A204.1 (cell line): Measurements from ENCODE around the gene SLC51B.
"Not testable (repeated sequence)": the region's sequence is repeated elsewhere in the genome, so short reads cannot be mapped to it uniquely, and the experiment has no call there.

Source experiments
- FAIRE-seq: peaks from 2 replicates; lab custom pipeline; 2012; peaks lifted over from hg19 to GRCh38; lab: Jason Lieb, UNC

Gene SLC51B

DNA sequence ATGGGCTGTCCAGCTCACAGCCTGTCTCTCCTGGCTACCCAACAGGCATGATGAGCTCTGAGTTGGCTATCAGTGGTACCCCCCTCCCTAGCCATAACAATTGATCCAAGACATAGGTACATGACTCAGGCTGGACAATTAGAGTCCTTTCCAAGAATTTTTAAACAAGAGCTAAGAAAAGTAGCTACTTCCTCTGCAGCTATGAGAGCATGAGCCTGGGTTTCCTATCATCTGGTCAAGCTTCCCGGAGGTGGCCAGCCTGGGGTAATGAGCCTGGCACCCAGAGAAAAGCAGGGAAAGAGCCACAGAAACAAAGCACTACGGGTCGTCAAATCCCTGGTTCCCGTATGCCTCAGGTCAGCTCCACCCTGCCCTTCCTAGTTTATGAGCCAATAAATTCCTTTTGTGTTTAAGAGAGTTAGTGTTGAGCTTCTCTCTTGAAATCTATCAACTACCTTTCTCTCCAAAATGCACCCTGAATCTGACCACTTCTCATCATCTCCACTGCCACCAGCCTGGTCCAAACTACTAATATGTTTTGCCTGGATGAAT, 2.3 kb upstream of the SLC51B start:
- no peak for FAIRE-seq

DNA sequence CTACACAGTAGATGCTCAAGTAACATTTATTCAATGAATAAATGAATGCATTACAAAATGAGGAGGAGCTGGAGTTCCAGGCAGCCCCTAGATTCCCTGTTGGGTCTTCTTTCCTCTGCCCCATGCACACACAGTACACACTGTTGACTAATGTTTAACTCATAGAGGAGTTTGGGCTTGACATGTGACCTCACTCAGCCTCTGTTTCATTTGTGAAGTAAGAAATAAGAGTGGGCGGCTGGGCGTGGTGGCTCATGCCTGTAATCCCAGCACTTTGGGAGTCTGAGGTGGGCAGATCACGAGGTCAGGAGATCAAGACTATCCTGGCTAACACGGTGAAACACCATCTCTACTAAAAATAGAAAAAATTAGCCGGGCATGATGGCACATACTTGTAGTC, 969 bp upstream of the SLC51B start:
- not testable (repeated sequence) for FAIRE-seq

- FAIRE-seq, result no peak
These were observed 3.1 kb downstream of the SLC51B start for GRCh38 chr15:65048241-65048640.

DNA sequence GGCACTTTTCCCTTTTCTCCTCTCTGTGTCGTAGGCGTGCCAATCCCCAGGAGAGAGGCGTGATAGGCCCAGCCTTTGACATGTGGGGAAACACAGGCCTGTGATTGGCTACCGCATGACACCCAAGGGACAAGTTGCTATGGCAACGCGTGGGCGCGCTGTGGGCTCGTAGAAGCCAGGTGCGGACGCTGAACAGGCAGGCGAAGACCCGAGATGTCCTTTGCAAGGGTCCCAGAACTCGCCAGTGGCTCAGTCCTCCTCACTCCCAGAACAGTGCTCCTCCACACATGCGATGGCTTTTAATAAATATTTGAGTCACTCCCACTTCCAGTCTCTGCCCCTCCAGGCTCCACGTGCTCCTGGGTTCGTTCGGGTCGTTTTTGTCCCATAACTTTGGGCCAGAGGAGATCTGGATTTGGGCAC, 4.2 kb downstream of the SLC51B start:
- FAIRE-seq, result no peak

DNA sequence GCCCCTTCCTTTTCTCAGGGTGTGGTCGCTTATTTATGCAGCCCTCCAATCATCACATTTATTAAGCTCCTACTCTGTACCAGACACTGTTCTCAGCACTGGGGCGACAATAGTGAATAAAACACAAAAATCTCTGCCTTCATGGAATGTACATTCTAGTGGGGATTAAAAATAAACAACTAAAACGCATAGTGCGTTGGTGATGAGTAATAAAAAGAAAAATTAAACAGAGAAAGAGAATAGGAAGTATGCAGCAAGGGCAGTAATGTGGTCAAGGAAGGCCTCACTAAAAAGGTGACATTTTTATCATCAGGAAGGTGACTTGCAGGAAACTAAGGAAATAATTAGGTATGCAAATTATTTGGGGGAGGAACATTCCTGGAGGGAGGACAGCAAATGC, 5.1 kb downstream of the SLC51B start:
- no peak for FAIRE-seq

DNA sequence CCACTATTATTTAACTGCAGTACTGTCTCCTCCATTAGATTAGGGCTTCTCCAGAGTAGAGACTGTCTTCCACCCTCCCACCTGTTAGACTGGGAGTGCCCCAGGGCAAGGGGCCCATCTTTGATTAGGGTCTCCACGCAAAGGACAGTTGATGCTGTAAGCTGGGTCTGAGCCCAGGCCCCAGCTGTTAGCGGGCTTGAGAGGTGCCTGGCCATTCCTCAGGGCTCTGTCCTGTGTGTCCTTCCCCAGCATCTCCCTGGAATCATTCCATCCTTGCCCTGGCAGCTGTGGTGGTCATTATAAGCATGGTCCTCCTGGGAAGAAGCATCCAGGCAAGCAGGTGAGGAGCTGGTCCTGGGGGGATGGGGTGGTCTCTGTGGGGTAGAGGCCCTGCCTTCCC, 6.1 kb downstream of the SLC51B start:
- no peak for FAIRE-seq

DNA sequence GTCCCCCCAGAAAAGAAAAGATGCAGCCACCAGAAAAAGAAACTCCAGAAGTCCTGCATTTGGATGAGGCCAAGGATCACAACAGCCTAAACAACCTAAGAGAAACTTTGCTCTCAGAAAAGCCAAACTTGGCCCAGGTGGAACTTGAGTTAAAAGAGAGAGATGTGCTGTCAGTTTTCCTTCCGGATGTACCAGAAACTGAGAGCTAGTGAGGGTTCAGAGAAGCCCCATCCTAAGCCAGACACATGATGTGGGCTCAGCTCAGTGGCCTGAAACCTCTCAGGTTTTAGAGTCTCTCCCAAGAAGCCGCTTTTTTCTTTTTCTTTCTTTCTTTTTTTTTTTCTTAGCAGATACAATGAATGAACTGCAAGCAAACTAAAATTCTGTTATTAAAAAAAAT, 7.8 kb downstream of the SLC51B start:
- FAIRE-seq, result no peak

DNA sequence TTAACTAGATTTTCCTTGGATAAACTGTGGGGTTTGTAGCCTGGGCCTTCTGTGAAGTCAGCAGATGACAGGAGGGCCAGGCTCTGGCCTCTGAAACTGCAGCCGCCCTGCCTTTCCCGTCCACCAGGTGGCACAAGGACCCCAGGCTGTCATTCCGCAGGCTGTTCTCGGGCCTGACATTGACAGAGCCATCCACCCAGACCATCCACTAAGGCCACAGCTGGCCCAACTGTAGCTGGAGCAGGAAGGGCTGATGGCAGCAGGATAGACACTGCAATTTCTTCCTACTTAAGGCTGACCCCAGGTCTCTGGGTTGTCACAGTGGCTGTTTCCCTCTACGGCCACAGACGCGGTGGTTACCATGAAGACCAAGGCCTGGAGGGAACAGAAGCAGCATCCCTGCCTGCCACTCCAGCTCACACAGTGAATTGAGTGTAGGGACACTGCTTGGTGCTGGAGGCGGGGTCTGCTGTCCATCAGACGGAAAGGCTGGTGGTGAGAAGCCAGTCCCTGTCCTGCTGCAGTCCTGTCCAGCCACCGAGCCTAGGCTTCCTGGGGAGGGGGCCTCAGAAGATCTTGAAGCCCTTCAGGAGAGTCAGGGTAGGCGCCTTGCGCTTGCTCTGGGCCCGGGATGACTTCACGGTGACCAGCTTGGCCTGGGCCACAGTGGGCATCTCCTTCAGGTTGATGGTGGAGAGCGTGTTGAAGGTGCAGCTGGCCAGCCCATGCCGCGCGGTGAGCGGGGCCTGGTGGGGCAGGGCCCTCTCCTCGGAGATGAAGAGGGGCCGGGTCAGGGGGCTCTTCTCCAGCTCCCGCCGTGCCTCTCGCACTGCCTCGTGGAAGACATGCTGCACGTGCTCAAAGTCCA, 9.4 kb downstream of the SLC51B start:
- FAIRE-seq, result no peak

- no peak for FAIRE-seq
These were observed 10.1 kb downstream of the SLC51B start for GRCh38 chr15:65055201-65055870.

- no peak for FAIRE-seq
These were observed 10.9 kb downstream of the SLC51B start for GRCh38 chr15:65056106-65056505.

GRCh38 chr15:65056868-65057548, 11.8 kb downstream of the SLC51B start:
- no peak for FAIRE-seq

DNA sequence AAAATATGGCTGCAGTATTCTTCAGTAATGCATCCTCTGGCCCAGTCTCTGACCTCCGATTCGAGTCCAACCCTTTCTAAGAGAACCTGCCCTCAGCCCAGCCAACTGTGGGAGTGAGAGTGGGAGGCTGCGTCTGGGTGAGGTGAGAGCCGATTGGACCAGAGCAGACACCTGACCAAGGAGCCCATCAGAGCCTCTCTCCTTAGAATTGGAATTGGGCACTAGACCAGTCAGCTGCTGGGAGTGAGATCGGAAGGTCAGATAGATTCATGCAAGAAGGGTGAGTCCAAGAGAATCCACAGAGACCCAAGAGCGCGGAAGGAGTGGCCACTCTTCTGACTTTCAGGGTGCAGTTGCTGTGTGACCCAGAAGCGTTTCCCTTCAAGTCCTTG, 12.4 kb downstream of the SLC51B start:
- FAIRE-seq, result no peak

GRCh38 chr15:65058394-65059368, 13.5 kb downstream of the SLC51B start:
- FAIRE-seq, result no peak

DNA sequence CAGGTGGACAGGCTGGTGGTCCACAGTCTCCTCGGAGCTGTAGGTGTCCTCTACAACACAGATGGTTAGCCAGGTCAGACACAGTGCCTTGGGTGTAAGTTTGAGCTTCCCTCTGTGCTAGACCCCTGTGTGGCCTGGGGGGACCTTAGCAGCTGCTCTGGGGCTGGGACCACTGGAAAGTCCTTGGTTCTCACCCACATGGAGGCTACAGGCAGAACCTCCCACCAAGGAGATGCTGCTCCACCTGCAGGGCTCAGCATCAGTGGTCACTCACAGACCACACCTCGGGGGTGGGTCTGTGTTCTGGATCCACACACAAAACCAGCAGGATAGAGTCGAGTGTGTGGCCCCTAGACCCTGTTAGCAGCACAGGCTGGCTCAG, 14.2 kb downstream of the SLC51B start:
- no peak for FAIRE-seq

DNA sequence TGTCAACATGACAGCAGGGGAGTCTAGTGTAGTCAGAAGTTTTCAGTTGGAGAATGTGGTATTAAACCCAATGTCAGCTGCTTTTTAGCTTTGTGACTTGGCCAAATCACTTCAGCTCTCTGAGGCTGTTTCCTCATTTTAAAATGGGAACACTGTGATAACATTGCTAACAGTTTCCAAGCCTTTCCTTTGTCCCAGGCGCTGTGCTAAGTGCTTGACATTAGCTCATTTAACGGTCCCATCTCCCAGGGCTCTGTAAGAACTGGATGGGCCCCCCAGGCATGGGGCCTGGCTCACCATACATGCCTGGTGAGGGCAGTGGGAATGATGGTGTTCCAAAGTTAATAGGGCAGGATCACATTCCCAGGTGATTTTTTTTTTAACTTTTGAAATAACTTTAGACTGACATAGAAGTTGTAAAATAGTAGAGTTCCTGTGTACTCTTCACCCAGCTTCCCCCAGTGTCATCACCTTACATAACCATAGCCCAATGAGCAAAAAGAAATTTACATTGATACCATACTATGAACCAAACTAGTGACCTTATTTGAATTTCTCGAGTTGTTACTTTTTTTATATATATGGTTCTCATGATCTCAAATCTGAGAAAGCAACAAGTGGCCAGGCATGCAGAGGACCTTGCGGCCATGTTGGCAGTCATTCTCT, 14.9 kb downstream of the SLC51B start:
- FAIRE-seq, result no peak

DNA sequence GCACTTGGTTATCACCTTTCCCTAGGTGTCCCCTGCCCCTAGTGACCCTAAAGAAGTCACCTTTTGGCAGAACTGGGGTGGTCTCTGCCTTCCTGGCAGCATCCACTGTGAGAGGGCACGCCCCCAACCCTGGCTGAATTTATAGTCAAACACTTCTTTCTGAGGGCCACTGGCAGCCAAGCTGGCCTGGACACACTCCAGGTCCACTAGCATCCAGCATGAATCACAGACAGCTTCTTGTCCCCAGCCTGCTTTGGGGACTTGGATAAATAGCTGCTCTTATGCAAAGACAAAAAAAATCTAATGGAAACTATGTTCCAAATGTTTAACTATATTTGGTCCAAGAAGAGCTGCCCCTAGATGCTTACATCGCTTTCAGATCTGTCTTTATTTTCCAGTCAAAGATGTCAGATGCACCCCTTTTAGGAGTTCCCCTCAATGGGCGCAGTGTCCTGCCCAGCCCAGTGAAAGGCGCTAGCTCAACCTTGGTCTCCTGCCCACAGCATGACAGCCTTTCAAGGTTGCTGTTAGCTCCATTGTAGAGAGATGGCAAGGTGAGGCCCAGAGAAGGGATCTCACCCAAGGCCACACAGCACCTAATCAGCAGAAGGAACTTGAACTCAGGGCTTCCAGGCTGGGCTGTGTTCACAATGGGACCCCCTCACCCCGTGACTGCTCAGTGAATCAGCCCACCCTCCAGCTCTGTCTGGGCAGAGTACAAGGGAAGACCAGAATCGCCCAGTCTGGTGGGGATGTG, 15.6 kb downstream of the SLC51B start:
- no peak for FAIRE-seq

DNA sequence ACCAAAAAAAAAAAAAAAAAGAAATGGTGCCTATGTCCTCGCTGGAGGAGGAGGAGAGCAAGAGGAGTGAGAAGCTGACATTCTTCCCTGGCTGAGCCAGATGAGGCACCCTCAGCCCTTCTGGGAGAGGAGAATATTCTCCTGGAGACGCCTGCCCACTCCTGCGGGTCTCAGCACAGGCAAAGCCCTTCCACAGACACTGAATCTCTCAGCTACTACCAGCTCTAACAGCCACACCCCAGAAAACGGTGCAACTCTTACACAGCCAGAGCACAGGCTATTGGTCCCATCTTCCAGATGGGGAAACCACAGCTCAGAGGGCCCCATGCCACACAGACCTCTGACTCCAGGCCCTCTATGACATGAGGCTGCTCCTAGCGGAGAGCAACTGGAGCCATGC, 16.9 kb downstream of the SLC51B start:
- FAIRE-seq, result no peak

DNA sequence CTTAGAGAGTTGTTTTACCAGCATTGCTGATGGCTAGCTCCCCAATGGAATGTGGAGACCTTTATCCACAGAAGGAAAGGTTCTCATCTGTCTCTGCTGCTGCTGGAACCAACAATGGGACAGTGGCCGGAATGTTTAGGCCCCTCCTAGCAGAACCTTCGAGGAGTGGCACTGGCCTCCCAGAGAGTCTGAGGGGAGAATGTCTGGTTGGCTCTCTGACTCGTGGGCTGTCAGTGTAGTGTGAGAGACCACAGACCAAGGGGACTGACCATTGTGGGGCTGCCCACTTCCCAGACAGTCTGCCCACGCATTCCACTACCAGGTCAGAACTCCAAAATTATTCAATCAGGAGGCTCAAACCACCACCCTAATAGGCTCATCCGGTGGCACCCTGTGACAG, 17.5 kb downstream of the SLC51B start:
- no peak for FAIRE-seq

GRCh38 chr15:65066001-65066634, 20.9 kb downstream of the SLC51B start:
- no peak for FAIRE-seq
